H1 (cell line): ENCODE results near the gene HOXA6. TPM values are rescaled to one million over a fixed set of nuclear protein-coding genes. Genes with fewer than 3 reads are reported as not detected.

Experiments used
- CTCF ChIA-PET: fragments of 300-600 bp; sonication (Branson Sonifier 250); formaldehyde crosslinking; loops from one replicate; lab custom pipeline; 2021; ENCODE audit not compliant: partially characterized antibody; lab: Charles Lee
- POLR2A ChIA-PET: fragments of 300-600 bp; sonication (Branson Sonifier 250); formaldehyde crosslinking; loops from one replicate; lab custom pipeline; 2021; ENCODE audit warnings: inconsistent platforms; ENCODE audit not compliant: partially characterized antibody; lab: Charles Lee
- DNase-seq, 2 experiments: peaks; one replicate each; pipeline versions ENCODE4 v3.0.0 to v3.0.0-alpha.2; 2010 to 2022; ENCODE audit warnings: low spot score in 2 of 2, low read depth in 1 of 2, mixed read lengths in 1 of 2
- FAIRE-seq: peaks from 2 replicates; lab custom pipeline; 2011; peaks lifted over from hg19 to GRCh38; lab: Jason Lieb, UNC
- H2AFZ ChIP-seq: 2 replicates; pipeline ENCODE4 v1.8.1; 2012; ENCODE audit warnings: low read length, inconsistent platforms
- H2AK5ac ChIP-seq: 2 replicates; pipeline ENCODE4 v1.6.1; 2013; ENCODE audit warnings: low read depth, low read length
- H2BK120ac ChIP-seq: replicated peaks from 2 replicates; pipeline ENCODE3; 2013; ENCODE audit warnings: low read depth, low read length, inconsistent platforms
- H2BK12ac ChIP-seq: 2 replicates; pipeline ENCODE4 v1.6.1; 2013; ENCODE audit warnings: low read depth, low read length
- H2BK15ac ChIP-seq: 2 replicates; pipeline ENCODE4 v1.6.1; 2013; ENCODE audit warnings: low read length
- H2BK20ac ChIP-seq: 2 replicates; pipeline ENCODE4 v1.6.1; 2013; ENCODE audit warnings: low read length
- H2BK5ac ChIP-seq: 2 replicates; pipeline ENCODE4 v1.6.1; 2013; ENCODE audit warnings: low read depth, low read length
- H3K14ac ChIP-seq: 2 replicates; pipeline ENCODE4 v1.6.1; 2013; ENCODE audit warnings: inconsistent platforms; ENCODE audit not compliant: insufficient read length
- H3K18ac ChIP-seq: 2 replicates; pipeline ENCODE4 v1.6.1; 2013; ENCODE audit warnings: low read length; ENCODE audit errors: extremely low read depth
- H3K23ac ChIP-seq: 2 replicates; pipeline ENCODE4 v1.6.1; 2013; ENCODE audit warnings: inconsistent platforms; ENCODE audit not compliant: insufficient read length
- H3K23me2 ChIP-seq: 2 replicates; pipeline ENCODE4 v1.6.1; 2013; ENCODE audit warnings: low read depth, low read length
- H3K27ac ChIP-seq: 2 replicates; pipeline ENCODE4 v1.6.1; 2011; ENCODE audit warnings: low read depth, low read length, inconsistent platforms
- H3K27me3 ChIP-seq, 4 experiments: replicated peaks in 1 of 4; 1 replicate in 1 of 4; 2 replicates in 3 of 4; pipeline versions ENCODE4 v1.6.1 to v1.8.1; 2011 to 2013; ENCODE audit warnings: low read length in 3 of 4, mild to moderate bottlenecking in 3 of 4, inconsistent platforms in 2 of 4, mixed read lengths in 2 of 4, moderate library complexity in 1 of 4; ENCODE audit not compliant: control insufficient read depth in 3 of 4, insufficient read depth in 3 of 4; ENCODE audit errors: extremely low read depth in 1 of 4
- H3K36me3 ChIP-seq, 4 experiments: 2 replicates each; pipeline versions ENCODE4 v1.6.1 to v1.8.1; 2011 to 2013; ENCODE audit warnings: mild to moderate bottlenecking in 4 of 4, low read length in 3 of 4, moderate library complexity in 2 of 4, control low read depth in 1 of 4, inconsistent platforms in 1 of 4; ENCODE audit not compliant: insufficient read depth in 4 of 4, control insufficient read depth in 2 of 4
- H3K4ac ChIP-seq: replicated peaks from 2 replicates; pipeline ENCODE3; 2013; ENCODE audit warnings: low read length, low read depth, mixed read lengths, inconsistent platforms; ENCODE audit not compliant: insufficient read length
- H3K4me1 ChIP-seq, 4 experiments: replicated peaks in 1 of 4; 1 replicate in 1 of 4; 2 replicates in 3 of 4; pipeline versions ENCODE4 v1.6.1 to v1.8.1; 2011 to 2013; ENCODE audit warnings: low read length in 3 of 4, inconsistent platforms in 2 of 4, mixed read lengths in 1 of 4; ENCODE audit not compliant: insufficient read depth in 4 of 4, control insufficient read depth in 3 of 4
- H3K4me2 ChIP-seq, 2 experiments: 2 replicates each; pipeline versions ENCODE4 v1.6.1 to v1.8.1; 2011 to 2013; ENCODE audit warnings: low read depth in 2 of 2, low read length in 2 of 2, control low read depth in 1 of 2, inconsistent platforms in 1 of 2, mild to moderate bottlenecking in 1 of 2; ENCODE audit not compliant: insufficient read depth in 1 of 2
- H3K4me3 ChIP-seq, 4 experiments: fragments of 200-600, 300-600 bp in 1 of 4; sonication (generic), shearing (Covaris generic), sonication (Bioruptor Twin) in 1 of 4; 2 replicates each; pipeline versions ENCODE4 v1.5.1 to v1.8.1; 2011 to 2016; ENCODE audit warnings: low read length in 4 of 4, low read depth in 3 of 4, control low read depth in 2 of 4, inconsistent platforms in 2 of 4, mild to moderate bottlenecking in 2 of 4, mixed read lengths in 1 of 4, moderate library complexity in 1 of 4; ENCODE audit not compliant: insufficient read depth in 2 of 4; ENCODE audit errors: extremely low read depth in 1 of 4
- H3K56ac ChIP-seq: replicated peaks from 2 replicates; pipeline ENCODE3; 2013; ENCODE audit warnings: low read depth, mild to moderate bottlenecking, mixed read lengths, low read length, inconsistent platforms; ENCODE audit not compliant: insufficient read length
- H3K79me1 ChIP-seq: 2 replicates; pipeline ENCODE4 v1.6.1; 2013; ENCODE audit warnings: low read depth, low read length, control low read depth
- H3K79me2 ChIP-seq, 2 experiments: 2 replicates each; pipeline versions ENCODE4 v1.6.1 to v1.8.1; 2012 to 2013; ENCODE audit warnings: low read length in 2 of 2, mild to moderate bottlenecking in 2 of 2, inconsistent platforms in 1 of 2; ENCODE audit not compliant: insufficient read depth in 2 of 2, control insufficient read depth in 1 of 2
- H3K9ac ChIP-seq, 4 experiments: replicated peaks in 1 of 4; 1 replicate in 1 of 4; 2 replicates in 3 of 4; pipeline versions ENCODE4 v1.6.1 to v1.8.1; 2011 to 2013; ENCODE audit warnings: low read depth in 3 of 4, low read length in 3 of 4, control low read depth in 2 of 4, mild to moderate bottlenecking in 2 of 4, moderate library complexity in 2 of 4, inconsistent platforms in 1 of 4; ENCODE audit errors: extremely low read depth in 1 of 4
- H3K9me3 ChIP-seq, 2 experiments: 2 replicates each; pipeline versions ENCODE4 v1.6.1 to v1.8.1; 2012 to 2013; ENCODE audit warnings: mild to moderate bottlenecking in 2 of 2, moderate library complexity in 2 of 2, control low read depth in 1 of 2, inconsistent platforms in 1 of 2, low read depth in 1 of 2, low read length in 1 of 2, mixed read lengths in 1 of 2; ENCODE audit not compliant: insufficient read depth in 2 of 2
- H4K20me1 ChIP-seq, 2 experiments: replicated peaks in 1 of 2; 2 replicates each; pipeline versions ENCODE3 to v1.8.1; 2011 to 2013; ENCODE audit warnings: inconsistent platforms in 2 of 2, low read length in 2 of 2, mild to moderate bottlenecking in 1 of 2; ENCODE audit not compliant: insufficient read depth in 2 of 2, control insufficient read depth in 1 of 2
- H4K5ac ChIP-seq: 2 replicates; pipeline ENCODE4 v1.6.1; 2013; ENCODE audit warnings: low read length, low read depth, mixed read lengths, inconsistent platforms; ENCODE audit not compliant: insufficient read length
- H4K8ac ChIP-seq: 2 replicates; pipeline ENCODE4 v1.8.0; 2013; ENCODE audit warnings: mild to moderate bottlenecking, moderate library complexity, low read length, inconsistent platforms; ENCODE audit not compliant: insufficient read depth; ENCODE audit errors: extremely low read depth
- H4K91ac ChIP-seq: replicated peaks from 2 replicates; pipeline ENCODE3; 2013; ENCODE audit warnings: low read length, mixed read lengths, inconsistent platforms; ENCODE audit not compliant: insufficient read length
- ASH2L ChIP-seq: fragments of 200-600, 300-600 bp; sonication (generic); IDR thresholded peaks from one replicate; pipeline ENCODE4 v1.7.1; 2017; ENCODE audit warnings: low read length
- BRCA1 ChIP-seq: IDR thresholded peaks from 2 replicates; pipeline ENCODE4 v1.6.1; 2012; ENCODE audit warnings: low read depth, low read length, improper control_type of control experiment
- CBX8 ChIP-seq: fragments of 300-800, 300-1000 bp; sonication (generic); IDR thresholded peaks from 2 replicates; pipeline ENCODE4 v1.7.1; 2016; ENCODE audit warnings: low read depth, low read length, borderline replicate concordance
- EZH2 ChIP-seq: fragments of 200-600 bp; sonication (generic); IDR thresholded peaks from 2 replicates; pipeline ENCODE4 v1.7.1; 2012; ENCODE audit warnings: low read depth, mild to moderate bottlenecking, moderate library complexity, low read length, inconsistent platforms; ENCODE audit not compliant: severe bottlenecking
- GABPA ChIP-seq: IDR thresholded peaks from 2 replicates; pipeline ENCODE4 v1.6.1; 2011; ENCODE audit warnings: mild to moderate bottlenecking, low read length, moderate library complexity, borderline replicate concordance; ENCODE audit not compliant: insufficient read depth
- JUN ChIP-seq: IDR thresholded peaks from 2 replicates; pipeline ENCODE4 v1.6.1; 2011; ENCODE audit warnings: low read depth, mild to moderate bottlenecking, improper control_type of control experiment, low read length
- MAFK ChIP-seq: IDR thresholded peaks from 2 replicates; pipeline ENCODE4 v1.6.1; 2012; ENCODE audit warnings: low read depth, mild to moderate bottlenecking, improper control_type of control experiment, low read length
- PHF8 ChIP-seq: fragments of 200-600 bp; sonication (generic); conservative IDR thresholded peaks from 2 replicates; pipeline ENCODE4 v1.7.1; 2012; ENCODE audit warnings: low read depth, mild to moderate bottlenecking, inconsistent platforms, low read length, moderate library complexity
- POLR2AphosphoS5 ChIP-seq: IDR thresholded peaks from 2 replicates; pipeline ENCODE4 v1.6.1; 2011; ENCODE audit warnings: low read depth, low read length
- RNF2 ChIP-seq: fragments of 200-900, 300-1000 bp; sonication (generic); IDR thresholded peaks from 2 replicates; pipeline ENCODE4 v1.7.1; 2016; ENCODE audit warnings: borderline replicate concordance, low read depth, mild to moderate bottlenecking, antibody characterized with exemption, low read length; ENCODE audit not compliant: poor library complexity, severe bottlenecking; ENCODE audit errors: missing control alignments
- SP4 ChIP-seq: IDR thresholded peaks from 2 replicates; pipeline ENCODE4 v1.6.1; 2012; ENCODE audit warnings: low read length, inconsistent platforms
- SRF ChIP-seq: IDR thresholded peaks from 2 replicates; pipeline ENCODE4 v1.6.1; 2011; ENCODE audit warnings: mild to moderate bottlenecking, low read depth, low read length, moderate library complexity
- WGBS, 2 experiments: shearing (Covaris generic) in 1 of 2; methylation state at CpG; one replicate each; pipeline versions ENCODE4 v1.1.6 to v1.1.7; 2013 to 2015; ENCODE audit warnings: low lambda C conversion rate in 2 of 2, mixed read lengths in 2 of 2, inconsistent platforms in 1 of 2, low coverage in 1 of 2, missing lambda C conversion rate in 1 of 2; ENCODE audit not compliant: insufficient replicate concordance in 2 of 2, insufficient coverage in 1 of 2, insufficient read length in 1 of 2; ENCODE audit errors: extremely low coverage in 1 of 2, missing lambda C conversion rate in 1 of 2; 5-methylcytosine and 5-hydroxymethylcytosine counted together
- polyA plus RNA-seq, 7 experiments: library from polyadenylated mRNA; depleted of rRNA in 3 of 7; stranded (reverse) in 5 of 7; unstranded in 2 of 7; fragments of >200 nt in 5 of 7; fragments of 200-250 nt in 2 of 7; gene quantifications; 1 replicate in 5 of 7; 2 replicates in 1 of 7; 4 replicates in 1 of 7; pipeline versions ENCODE4 v1.2.1 to v1.2.3, GENCODE V29; 2011 to 2013; ENCODE audit warnings: missing spikeins in 2 of 7, mixed read lengths in 2 of 7
- total RNA-seq: library from RNA; stranded (reverse); fragmentation: NEBNext Ultra II Directional; extraction: Animal tissue kit (Norgen Biotek cat#: 25700); gene quantifications from 2 replicates; pipeline ENCODE4 v1.2.1, GENCODE V29; 2021

HOXA6 gene
- total and polyA plus RNA-seq, 2 of the 8 experiments (the other 6 are each of a cell fraction or from before 2014, with no cell fraction given), result not detected

GRCh38 chr7:27151341-27151930, 3.9 kb upstream of the HOXA6 start:
- Histone ChIP-seq H4K5ac (no peak overlapping the region), H3K4me3 (peak overlapping the region in 3 of 4 experiments; percentile 19 to 45 (median 29); a peak in 4 of 8 replicates), H2BK20ac (no peak overlapping the region), H3K36me3 (peaks cover 0 to 9% (median 0%) of the 10 kb centered on the region in 4 experiments; a peak in 1 of 8 replicates), H2AK5ac (peak overlapping the region; percentile 48; the same call in 1 of the 2 replicates), H2BK5ac (no peak overlapping the region), H3K4ac (no peak overlapping the region), H3K9me3 (peaks cover 0 to 7% of the 10 kb centered on the region in 2 experiments; a peak in 1 of 4 replicates), H4K20me1 (peaks cover 30 to 47% of the 10 kb centered on the region in 2 experiments), H2BK12ac (0 out of 2 replicates have a peak overlapping the region, but pooled peaks have one; percentile 80), H3K79me1 (no peaks in the 10 kb centered on the region), H3K56ac (no peak overlapping the region), H3K18ac (peak overlapping the region; percentile 14; the same call in 1 of the 2 replicates), H3K23ac (no peak overlapping the region), H3K27ac (no peak overlapping the region), H3K9ac (no peak overlapping the region), H2AFZ (no peak overlapping the region), H4K91ac (no peak overlapping the region), H3K4me2 (peak overlapping the region; percentile 10 to 58; a peak in 3 of 4 replicates), H2BK120ac (no peak overlapping the region), H4K8ac (no peak overlapping the region), H3K14ac (no peak overlapping the region), H3K4me1 (peaks cover 0 to 8% (median 3%) of the 10 kb centered on the region in 4 experiments; a peak in 4 of 7 replicates), H3K27me3 (peaks cover 97 to 100% (median 100%) of the 10 kb centered on the region in 4 experiments), H2BK15ac (no peak overlapping the region), H3K23me2 (peaks cover 2% of the 10 kb centered on the region; the same call in 1 of the 2 replicates), H3K79me2 (no peaks in the 10 kb centered on the region)
- FAIRE-seq (no peak), DNase-seq (peak in 1 of 2 experiments; percentile 52)
- CTCF ChIA-PET, result interaction anchor here (0.7 to 12.5 kb wide), 15 partner anchors 8 to 487 kb away, joined by 3 to 123 read pairs (median 4); partner anchors contain the start of genes HOXA1, HOXA5 and HOXA9
- POLR2A ChIA-PET, result interaction anchor here (1.9 kb wide), 1 partner anchor 8 kb away, joined by 5 read pairs; the partner anchor contains the start of gene HOXA5
- WGBS, 2 experiments, result 13% methylated on average over 24 of the region's 27 CpGs; no CpG with 5 or more reads in 1 of the 2 experiments
- TF ChIP-seq MAFK (no peak), RNF2 (peak; percentile 94), JUN (no peak), GABPA (no peak), EZH2 (peak; percentile 75), SRF (no peak), PHF8 (no peak), POLR2AphosphoS5 (no peak), ASH2L (no peak), BRCA1 (no peak), CBX8 (peak; percentile 99), SP4 (no peak)
